Mononuclear cell (primary cell): ENCODE results near the gene AKAP3. TPM values are rescaled to one million over a fixed set of nuclear protein-coding genes. Genes with fewer than 3 reads are reported as not detected.

ENCODE experiments used
- H3K27me3 ChIP-seq: 2 replicates; pipeline ENCODE4 v1.6.0; 2011; ENCODE audit warnings: low read length, control low read depth; ENCODE audit not compliant: insufficient read depth
- H3K4me1 ChIP-seq: 2 replicates; pipeline ENCODE4 v1.5.1; 2011; ENCODE audit warnings: mild to moderate bottlenecking, low read length, control low read depth; ENCODE audit not compliant: insufficient read depth
- H3K4me3 ChIP-seq: 2 replicates; pipeline ENCODE4 v1.5.1; 2011; ENCODE audit warnings: mild to moderate bottlenecking, low read length, moderate library complexity
- H3K9me3 ChIP-seq: 2 replicates; pipeline ENCODE4 v1.5.1; 2011; ENCODE audit warnings: low read depth, mild to moderate bottlenecking, control low read depth, low read length
- total RNA-seq: library from RNA; depleted of rRNA; stranded (reverse); fragments of >200 nt; gene quantifications from one replicate; pipeline ENCODE4 v1.2.3, GENCODE V29; 2012

The AKAP3 gene
- total RNA-seq, 1 donor = 1.4 TPM

DNA sequence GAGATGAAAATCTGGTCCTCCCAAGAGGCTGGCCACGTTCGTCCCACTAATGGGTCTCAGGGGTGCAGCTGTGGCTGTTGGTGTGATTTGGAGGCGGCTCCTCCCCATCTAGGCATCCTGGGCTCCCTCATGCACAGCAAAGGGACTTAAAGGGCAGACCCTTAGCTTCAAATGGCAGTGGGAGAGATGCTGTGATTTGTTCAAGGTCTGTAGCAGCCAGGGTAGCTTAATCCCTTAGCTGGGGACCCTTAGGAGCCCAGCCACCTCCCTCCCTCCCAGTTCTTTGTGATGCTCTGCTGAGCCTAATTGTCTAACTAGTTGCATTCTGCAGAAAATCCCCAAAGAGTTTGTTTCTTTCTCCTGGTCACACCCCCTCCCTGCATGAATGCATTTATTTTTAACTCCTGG lies 68.6 kb downstream of the AKAP3 start:
- no peaks in the 10 kb centered on the region for H3K27me3 ChIP-seq
- no peaks in the 10 kb centered on the region for H3K4me1 ChIP-seq
- no peaks in the 10 kb centered on the region for H3K9me3 ChIP-seq
- H3K4me3 ChIP-seq = no peak overlapping the region

DNA sequence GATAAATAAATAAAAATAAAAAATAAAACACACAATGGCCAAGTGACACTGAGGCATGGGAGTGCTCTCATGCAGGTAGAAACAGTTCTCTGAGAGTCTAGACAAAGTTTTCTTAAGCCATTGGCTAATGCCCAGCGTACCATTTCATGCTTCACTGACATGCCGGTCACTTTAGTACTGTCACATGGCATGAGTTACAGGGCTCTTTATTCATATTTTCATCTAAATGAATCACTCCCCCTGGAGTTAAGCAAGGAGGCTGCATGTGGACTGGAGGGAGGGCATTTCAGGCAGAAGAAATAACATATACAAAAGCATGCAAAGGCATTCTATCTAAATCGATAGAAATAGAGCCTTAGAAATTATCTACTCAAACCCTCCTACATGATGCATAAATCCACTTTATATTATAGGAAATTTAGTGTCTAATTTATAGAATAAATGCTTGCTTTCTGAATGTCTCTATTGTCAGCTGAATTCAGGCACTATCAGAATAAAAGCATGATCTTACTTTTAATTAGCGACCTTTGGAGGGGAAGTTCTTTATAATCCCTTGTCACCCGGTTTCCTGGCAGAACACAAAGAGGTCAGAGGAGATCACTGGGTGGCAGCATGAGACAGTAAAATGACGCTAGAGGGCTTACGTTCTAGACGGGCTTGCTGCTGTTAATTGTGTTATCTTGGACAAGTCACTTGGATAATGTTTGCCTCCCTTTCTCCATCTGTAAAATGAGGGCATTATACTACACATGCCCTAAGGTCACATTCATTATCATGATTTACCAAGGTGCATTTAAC lies 69.3 kb downstream of the AKAP3 start:
- Histone ChIP-seq H3K4me1 (no peaks in the 10 kb centered on the region), H3K4me3 (no peak overlapping the region), H3K9me3 (no peaks in the 10 kb centered on the region), H3K27me3 (no peaks in the 10 kb centered on the region)

DNA sequence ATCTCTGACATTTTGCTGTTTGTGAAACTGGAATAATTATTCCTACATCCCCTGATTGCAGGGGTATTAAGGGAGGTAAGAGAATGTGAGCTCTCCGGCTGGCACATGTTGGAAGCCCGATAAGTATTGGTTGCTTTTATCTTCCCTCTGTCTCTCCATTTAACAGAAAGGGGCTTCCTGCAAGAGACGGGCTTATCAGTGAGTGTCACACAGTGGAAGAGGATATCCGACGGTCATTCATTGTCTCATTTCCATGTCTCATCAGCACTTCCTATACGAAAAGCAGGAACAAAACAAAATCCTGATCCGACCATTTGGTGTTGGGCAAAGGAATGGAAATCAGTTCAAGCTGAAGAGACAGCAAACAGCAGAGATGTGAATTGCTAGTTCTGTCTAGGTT lies 76.2 kb downstream of the AKAP3 start:
- no peaks in the 10 kb centered on the region for H3K27me3 ChIP-seq
- H3K9me3 ChIP-seq = no peaks in the 10 kb centered on the region
- H3K4me1 ChIP-seq = peaks cover 18% of the 10 kb centered on the region
- H3K4me3 ChIP-seq = no peak overlapping the region

DNA sequence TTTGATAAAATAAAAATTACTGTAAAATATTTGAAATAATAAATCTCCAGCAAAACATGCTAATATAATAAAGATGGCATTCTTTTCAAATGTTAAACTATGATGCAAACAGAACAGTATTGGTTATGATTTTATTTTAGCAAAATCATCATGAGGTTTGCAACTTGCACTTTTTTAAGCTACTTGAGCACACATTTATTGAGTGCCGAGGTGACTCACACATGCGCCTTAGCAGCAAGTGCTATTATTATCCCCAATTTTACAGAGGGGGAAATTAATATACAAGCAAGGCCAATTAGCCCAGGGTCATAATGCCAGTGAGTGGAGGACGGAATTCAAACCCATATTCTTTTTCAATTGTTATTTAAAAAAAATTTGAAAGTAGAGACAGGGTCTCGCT lies 79.6 kb downstream of the AKAP3 start:
- Histone ChIP-seq H3K4me1 (peaks cover 48% of the 10 kb centered on the region), H3K4me3 (no peak overlapping the region), H3K9me3 (no peaks in the 10 kb centered on the region), H3K27me3 (no peaks in the 10 kb centered on the region)

DNA sequence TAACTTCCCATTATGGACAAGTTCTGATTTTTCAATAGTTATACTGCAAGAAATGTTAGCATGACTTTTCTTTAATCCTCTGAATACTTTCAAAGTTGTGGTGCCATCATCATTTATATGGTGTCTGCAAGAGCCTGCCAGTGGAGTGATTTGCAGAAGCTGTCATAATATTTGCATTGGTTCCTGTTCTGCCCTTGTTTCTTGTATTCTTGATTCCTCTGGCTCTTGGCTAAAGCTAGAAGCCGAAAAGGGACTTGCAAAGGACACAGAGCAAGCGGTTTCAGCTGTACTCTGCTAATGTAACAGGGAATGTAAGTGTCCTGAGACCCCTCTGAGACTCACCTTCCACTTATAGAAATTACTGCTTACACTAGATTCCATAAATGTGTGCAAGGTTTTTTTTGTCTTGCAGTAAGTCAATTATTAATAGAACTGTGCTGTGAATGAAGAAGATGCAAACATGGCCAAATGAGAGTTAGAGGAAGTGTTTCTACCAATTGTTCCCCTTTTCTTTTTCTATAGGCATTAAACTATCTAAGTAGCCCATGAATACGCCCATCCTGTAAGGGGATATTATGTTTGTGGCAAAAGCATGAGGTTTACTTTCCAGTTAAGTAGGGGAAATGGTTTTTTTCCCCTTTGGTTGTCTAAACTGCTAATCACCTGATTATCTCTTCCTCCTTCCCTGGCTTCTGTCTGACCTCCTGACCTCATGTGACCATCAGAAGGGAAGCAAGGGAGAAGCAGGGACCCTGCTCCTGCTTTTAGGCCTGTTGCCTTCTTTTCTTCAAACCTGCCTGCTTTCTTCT lies 81.6 kb downstream of the AKAP3 start:
- Histone ChIP-seq H3K4me3 (no peak overlapping the region), H3K27me3 (no peaks in the 10 kb centered on the region), H3K9me3 (no peaks in the 10 kb centered on the region), H3K4me1 (peaks cover 63% of the 10 kb centered on the region)

DNA sequence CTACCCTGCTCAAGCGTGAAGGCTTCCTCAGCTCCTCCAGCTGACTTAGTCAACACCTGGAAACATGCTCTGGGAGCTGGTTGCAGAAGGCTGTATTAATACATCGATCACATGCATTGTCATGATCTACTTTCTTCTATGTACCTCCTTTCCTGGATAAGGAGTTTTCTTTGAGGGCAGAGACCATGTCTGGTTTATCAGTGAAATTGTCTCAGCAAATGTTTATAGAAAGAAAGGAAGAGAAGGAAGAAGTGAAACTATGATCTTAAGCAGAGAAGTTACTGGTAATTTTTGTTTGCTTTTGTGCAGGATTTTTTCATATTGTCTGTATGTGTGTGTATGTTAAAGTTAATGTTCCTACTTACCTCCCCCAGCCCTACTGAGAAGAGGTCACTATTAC lies 82.4 kb downstream of the AKAP3 start:
- no peaks in the 10 kb centered on the region for H3K27me3 ChIP-seq
- peaks cover 71% of the 10 kb centered on the region for H3K4me1 ChIP-seq
- H3K9me3 ChIP-seq = no peaks in the 10 kb centered on the region
- no peak overlapping the region for H3K4me3 ChIP-seq

Other genes with a start within 250 kb of the AKAP3 start
- gene FGF6, start 203.2 kb downstream of the AKAP3 start, total RNA-seq = not detected
- gene RAD51AP1, start 110.2 kb downstream of the AKAP3 start, total RNA-seq = 1.0 TPM
- gene DYRK4, start 86.8 kb downstream of the AKAP3 start, total RNA-seq = 8.8 TPM
- gene NDUFA9, start 63 bp upstream of the AKAP3 start, total RNA-seq = 58.1 TPM
- 0.42 TPM for gene GALNT8, start 71.3 kb upstream of the AKAP3 start, total RNA-seq